ENCODE measurements around the gene SF1.

DNA sequence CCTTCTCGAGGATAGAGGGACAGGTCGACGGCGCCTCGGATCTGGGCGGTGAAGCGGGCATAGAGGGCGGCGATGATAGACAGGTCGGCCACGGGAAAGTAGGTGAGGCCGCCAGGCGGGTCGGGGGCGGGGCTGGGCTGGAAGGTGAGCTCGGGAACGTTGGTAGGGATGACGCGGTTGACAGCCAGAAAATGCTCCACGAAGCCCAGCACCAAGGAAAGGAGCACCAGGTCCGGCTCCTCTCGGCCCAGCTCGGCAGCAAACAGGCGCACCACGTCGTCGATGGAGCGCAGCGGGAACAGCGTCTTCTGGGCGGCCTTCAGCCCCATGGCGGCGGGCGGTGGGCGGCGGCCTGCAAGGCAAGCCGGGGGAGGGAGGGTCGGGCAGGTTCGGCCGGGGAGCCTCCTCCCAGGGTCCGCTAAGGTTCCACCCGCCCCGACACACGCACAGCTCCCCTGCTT is 31.5 kb upstream of the SF1 start:
- TF ChIP-seq, protein P1, sequence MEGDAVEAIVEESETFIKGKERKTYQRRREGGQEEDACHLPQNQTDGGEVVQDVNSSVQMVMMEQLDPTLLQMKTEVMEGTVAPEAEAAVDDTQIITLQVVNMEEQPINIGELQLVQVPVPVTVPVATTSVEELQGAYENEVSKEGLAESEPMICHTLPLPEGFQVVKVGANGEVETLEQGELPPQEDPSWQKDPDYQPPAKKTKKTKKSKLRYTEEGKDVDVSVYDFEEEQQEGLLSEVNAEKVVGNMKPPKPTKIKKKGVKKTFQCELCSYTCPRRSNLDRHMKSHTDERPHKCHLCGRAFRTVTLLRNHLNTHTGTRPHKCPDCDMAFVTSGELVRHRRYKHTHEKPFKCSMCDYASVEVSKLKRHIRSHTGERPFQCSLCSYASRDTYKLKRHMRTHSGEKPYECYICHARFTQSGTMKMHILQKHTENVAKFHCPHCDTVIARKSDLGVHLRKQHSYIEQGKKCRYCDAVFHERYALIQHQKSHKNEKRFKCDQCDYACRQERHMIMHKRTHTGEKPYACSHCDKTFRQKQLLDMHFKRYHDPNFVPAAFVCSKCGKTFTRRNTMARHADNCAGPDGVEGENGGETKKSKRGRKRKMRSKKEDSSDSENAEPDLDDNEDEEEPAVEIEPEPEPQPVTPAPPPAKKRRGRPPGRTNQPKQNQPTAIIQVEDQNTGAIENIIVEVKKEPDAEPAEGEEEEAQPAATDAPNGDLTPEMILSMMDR (IDR thresholded peaks at IDR 0.05 in 8 of 11, conservative IDR thresholded peaks at IDR 0.05 in 3 of 11), result no peak
- no peak for TF ChIP-seq POLR2A (IDR thresholded peaks at IDR 0.05)
- no peak for TF ChIP-seq POLR2AphosphoS5 (IDR thresholded peaks at IDR 0.05)
